ENCODE data around the gene WDR74. TPM values are rescaled to one million over a fixed set of nuclear protein-coding genes. Genes with fewer than 3 reads are reported as not detected.

WDR74 gene
- total RNA-seq, 2 donors from 2014 or later = 15.8 to 40.0 TPM

GRCh38 chr11:62805076-62805892, 34.1 kb downstream of the WDR74 start, which contains the start of gene NXF1:
Gene NXF1 (minus strand): TSS chr11:62805440. CDS start chr11:62805356, 84 bp downstream.
- intact Hi-C loops (cut with DNase I) = no loop called here

GRCh38 chr11:62804310-62805075, 34.9 kb downstream of the WDR74 start:
- DNase-seq (no peak), ATAC-seq (peak; percentile 2)
- TF ChIP-seq CTCF (IDR thresholded peaks at IDR 0.05) (no peak), POLR2A (IDR thresholded peaks at IDR 0.05) (no peak)
- H3K9me3 ChIP-seq = no peaks in the 10 kb centered on the region
- peaks cover 25% of the 10 kb centered on the region for H3K4me1 ChIP-seq
- H3K27ac ChIP-seq = peak overlapping the region; percentile 35 to 92 (median 84)
- H3K27me3 ChIP-seq = no peaks in the 10 kb centered on the region
- H3K4me3 ChIP-seq = peak overlapping the region; percentile 56 to 84
- H3K36me3 ChIP-seq (replicated peaks in 1 of 2; ENCODE audit: insufficient read depth in 1 of 2, low read depth in 2 of 2) = peaks cover 6 to 18% of the 10 kb centered on the region in 2 donors
- 3 to 5% methylated on average over 14 of the region's 14 CpGs for WGBS, 2 donors
- intact Hi-C loops (cut with DNase I) = no loop called here

More at GRCh38 chr11:62805076-62805892, 34.1 kb downstream of the WDR74 start, which contains the start of gene NXF1:
- H3K36me3 ChIP-seq (replicated peaks in 1 of 2; ENCODE audit: insufficient read depth in 1 of 2, low read depth in 2 of 2) = peaks cover under 1 to 12% of the 10 kb centered on the region in 2 donors
- ATAC-seq (peak; percentile 96), DNase-seq (peak; percentile 95 to 97 (median 97))
- peak within 1 kb of the TSS; percentile 53 to 92 (median 84) for H3K27ac ChIP-seq
- TF ChIP-seq CTCF (IDR thresholded peaks at IDR 0.05) (peak in 4 of 7 experiments; percentile 12 to 32 (median 26)), POLR2A (IDR thresholded peaks at IDR 0.05) (peak; percentile 100)
- peaks cover 25% of the 10 kb centered on the region for H3K4me1 ChIP-seq
- H3K4me3 ChIP-seq = peak within 1 kb of the TSS; percentile 56 to 84
- no peaks in the 10 kb centered on the region for H3K27me3 ChIP-seq
- H3K9me3 ChIP-seq = no peaks in the 10 kb centered on the region
- WGBS, 2 donors = 0 to 1% methylated on average over 12 to 51 of the region's 77 CpGs

DNA sequence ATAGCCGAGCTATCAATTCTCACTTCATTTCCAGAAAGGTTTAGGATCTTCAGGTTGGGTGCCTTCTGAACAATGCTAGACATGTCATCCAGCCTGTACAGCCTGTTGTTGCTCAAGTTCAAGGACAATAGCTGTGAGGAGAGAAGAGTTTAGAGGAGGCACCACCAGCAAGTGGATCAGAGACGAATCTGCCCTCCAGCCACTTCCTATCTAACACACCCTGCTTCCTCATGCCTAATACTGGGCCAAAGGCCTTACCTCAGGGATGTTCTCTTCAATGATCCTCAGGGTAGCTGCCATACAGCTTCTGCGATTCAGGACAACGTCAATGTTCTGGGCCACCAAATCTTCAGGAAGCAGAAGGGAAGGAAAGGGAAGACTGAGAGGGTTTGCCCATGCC, 38.3 kb downstream of the WDR74 start:
- Histone ChIP-seq H3K4me1 (peaks cover 18% of the 10 kb centered on the region), H3K27ac (no peak overlapping the region), H3K4me3 (no peak overlapping the region), H3K9me3 (no peaks in the 10 kb centered on the region), H3K27me3 (no peaks in the 10 kb centered on the region), H3K36me3 (replicated peaks in 1 of 2; ENCODE audit: insufficient read depth in 1 of 2, low read depth in 2 of 2) (peaks cover 6 to 36% of the 10 kb centered on the region in 2 donors)
- intact Hi-C loops (cut with DNase I) = no loop called here
- ATAC-seq = no peak
- no peak for DNase-seq
- 74 to 84% methylated on average over 4 of the region's 4 CpGs for WGBS, 2 donors
- TF ChIP-seq POLR2A (IDR thresholded peaks at IDR 0.05) = no peak
- no peak for TF ChIP-seq CTCF (IDR thresholded peaks at IDR 0.05)

GRCh38 chr11:62799486-62799885, 39.9 kb downstream of the WDR74 start:
- TF ChIP-seq POLR2A (IDR thresholded peaks at IDR 0.05) (no peak), CTCF (IDR thresholded peaks at IDR 0.05) (no peak)
- Histone ChIP-seq H3K36me3 (replicated peaks in 1 of 2; ENCODE audit: insufficient read depth in 1 of 2, low read depth in 2 of 2) (peaks cover 6 to 50% of the 10 kb centered on the region in 2 donors), H3K4me3 (no peak overlapping the region), H3K27me3 (no peaks in the 10 kb centered on the region), H3K9me3 (no peaks in the 10 kb centered on the region), H3K4me1 (peaks cover 12% of the 10 kb centered on the region), H3K27ac (no peak overlapping the region)
- no peak for DNase-seq
- intact Hi-C loops (cut with DNase I) = no loop called here
- 88 to 91% methylated on average over 8 to 10 of the region's 10 CpGs for WGBS, 2 donors
- no peak for ATAC-seq

Data from body of pancreas (tissue), 4 donors.